Measurements from ENCODE around the gene LARP1B. TPM values are rescaled to one million over a fixed set of nuclear protein-coding genes. Genes with fewer than 3 reads are reported as not detected.
"Not testable (repeated sequence)": the region's sequence is repeated elsewhere in the genome, so short reads cannot be mapped to it uniquely, and the experiment has no call there.

LARP1B gene
- total RNA-seq, 1 donor from 2014 or later: 27.9 TPM

DNA sequence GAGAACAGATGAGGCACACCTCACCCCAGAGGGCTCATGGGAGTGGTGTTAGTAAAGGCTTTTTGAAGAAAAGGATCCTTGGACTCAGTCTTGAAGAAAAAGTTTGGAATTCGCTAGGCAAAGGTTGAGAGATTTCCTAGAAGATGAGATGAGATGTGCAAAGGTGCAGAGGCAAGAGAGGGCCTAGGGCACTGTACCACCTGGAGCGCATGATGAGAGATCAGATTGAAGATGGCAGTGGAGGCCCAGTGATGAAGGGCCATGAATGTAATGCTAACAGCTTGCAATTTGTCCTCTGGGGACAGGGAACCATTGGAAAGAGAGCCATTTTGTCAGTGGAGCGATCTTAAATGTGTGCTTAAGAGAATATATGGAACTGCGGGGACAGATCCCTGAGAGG is 181.5 kb downstream of the LARP1B start:
- Mint-ChIP-seq H3K9me3 (peaks cover 17% of the 10 kb centered on the region), H3K27ac (no peak overlapping the region)
- DNase-seq (ENCODE audit: low spot score): no peak

DNA sequence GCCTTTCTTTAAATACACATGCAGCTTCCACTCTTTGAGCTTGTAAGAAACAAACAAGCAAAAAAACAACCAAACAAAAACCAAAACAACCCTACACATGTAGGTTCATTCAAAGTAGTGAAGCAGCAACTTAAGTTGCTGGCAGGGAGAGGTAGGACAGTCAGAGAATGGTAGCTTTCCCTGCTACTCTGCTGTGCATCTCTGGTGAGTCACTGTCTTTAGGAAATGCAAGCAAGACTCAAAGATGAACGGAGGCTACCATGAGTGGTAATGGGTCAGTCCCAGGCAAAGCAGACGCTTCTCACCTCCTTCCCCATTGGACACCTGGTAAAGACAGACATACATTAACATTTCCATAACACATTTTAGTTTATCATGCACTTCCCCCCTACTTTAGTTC is 183.3 kb downstream of the LARP1B start:
- Histone ChIP-seq H3K36me3 (peaks cover 8% of the 10 kb centered on the region), H3K27me3 (no peaks in the 10 kb centered on the region), H3K4me2 (no peak overlapping the region), H3K9me3 (ENCODE audit: low read depth) (peaks cover 15% of the 10 kb centered on the region), H2AFZ (replicated peaks) (no peak overlapping the region), H3K4me1 (no peaks in the 10 kb centered on the region), H3K79me2 (ENCODE audit: low read depth) (no peaks in the 10 kb centered on the region), H3K9ac (no peak overlapping the region), H3K27ac (no peak overlapping the region), H4K20me1 (ENCODE audit: low read depth) (no peaks in the 10 kb centered on the region), H3F3A (ENCODE audit: low read depth) (no peaks in the 10 kb centered on the region), H3K4me3 (no peak overlapping the region)
- Mint-ChIP-seq H3K9me3 (peaks cover 23% of the 10 kb centered on the region), H3K36me3 (no peaks in the 10 kb centered on the region), H3K4me3 (no peak overlapping the region), H3K27me3 (ENCODE audit: insufficient read depth, low read depth) (peaks cover 5% of the 10 kb centered on the region), H3K4me1 (no peaks in the 10 kb centered on the region), H3K27ac (no peak overlapping the region)
- DNase-seq (ENCODE audit: low spot score): no peak
- TF ChIP-seq EZH2 (IDR thresholded peaks at IDR 0.05) (no peak), EZH2phosphoT487 (IDR thresholded peaks at IDR 0.05) (no peak)
- TF ChIP-seq, protein P1, sequence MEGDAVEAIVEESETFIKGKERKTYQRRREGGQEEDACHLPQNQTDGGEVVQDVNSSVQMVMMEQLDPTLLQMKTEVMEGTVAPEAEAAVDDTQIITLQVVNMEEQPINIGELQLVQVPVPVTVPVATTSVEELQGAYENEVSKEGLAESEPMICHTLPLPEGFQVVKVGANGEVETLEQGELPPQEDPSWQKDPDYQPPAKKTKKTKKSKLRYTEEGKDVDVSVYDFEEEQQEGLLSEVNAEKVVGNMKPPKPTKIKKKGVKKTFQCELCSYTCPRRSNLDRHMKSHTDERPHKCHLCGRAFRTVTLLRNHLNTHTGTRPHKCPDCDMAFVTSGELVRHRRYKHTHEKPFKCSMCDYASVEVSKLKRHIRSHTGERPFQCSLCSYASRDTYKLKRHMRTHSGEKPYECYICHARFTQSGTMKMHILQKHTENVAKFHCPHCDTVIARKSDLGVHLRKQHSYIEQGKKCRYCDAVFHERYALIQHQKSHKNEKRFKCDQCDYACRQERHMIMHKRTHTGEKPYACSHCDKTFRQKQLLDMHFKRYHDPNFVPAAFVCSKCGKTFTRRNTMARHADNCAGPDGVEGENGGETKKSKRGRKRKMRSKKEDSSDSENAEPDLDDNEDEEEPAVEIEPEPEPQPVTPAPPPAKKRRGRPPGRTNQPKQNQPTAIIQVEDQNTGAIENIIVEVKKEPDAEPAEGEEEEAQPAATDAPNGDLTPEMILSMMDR (IDR thresholded peaks at IDR 0.05): no peak

More for the DNA sequence above, 181.5 kb downstream of the LARP1B start:
- no peaks in the 10 kb centered on the region for H3K79me2 ChIP-seq (ENCODE audit: low read depth)
- no peaks in the 10 kb centered on the region for H4K20me1 ChIP-seq (ENCODE audit: low read depth)
- H3K27me3 ChIP-seq: no peaks in the 10 kb centered on the region
- no peaks in the 10 kb centered on the region for H3K4me1 ChIP-seq
- H3K36me3 Mint-ChIP-seq: no peaks in the 10 kb centered on the region
- no peak overlapping the region for H3K27ac ChIP-seq
- H3K4me3 Mint-ChIP-seq: no peak overlapping the region
- no peaks in the 10 kb centered on the region for H3K4me1 Mint-ChIP-seq
- no peaks in the 10 kb centered on the region for H3F3A ChIP-seq (ENCODE audit: low read depth)
- peaks cover 5% of the 10 kb centered on the region for H3K27me3 Mint-ChIP-seq (ENCODE audit: insufficient read depth, low read depth)
- H3K4me3 ChIP-seq: no peak overlapping the region
- no peaks in the 10 kb centered on the region for H3K9me3 ChIP-seq (ENCODE audit: low read depth)
- H2AFZ ChIP-seq (replicated peaks): no peak overlapping the region
- no peak overlapping the region for H3K9ac ChIP-seq
- H3K4me2 ChIP-seq: no peak overlapping the region
- H3K36me3 ChIP-seq: no peaks in the 10 kb centered on the region
- TF ChIP-seq, protein P1 (IDR thresholded peaks at IDR 0.05): no peak
- TF ChIP-seq EZH2 (IDR thresholded peaks at IDR 0.05) (no peak), EZH2phosphoT487 (IDR thresholded peaks at IDR 0.05) (no peak)

DNA sequence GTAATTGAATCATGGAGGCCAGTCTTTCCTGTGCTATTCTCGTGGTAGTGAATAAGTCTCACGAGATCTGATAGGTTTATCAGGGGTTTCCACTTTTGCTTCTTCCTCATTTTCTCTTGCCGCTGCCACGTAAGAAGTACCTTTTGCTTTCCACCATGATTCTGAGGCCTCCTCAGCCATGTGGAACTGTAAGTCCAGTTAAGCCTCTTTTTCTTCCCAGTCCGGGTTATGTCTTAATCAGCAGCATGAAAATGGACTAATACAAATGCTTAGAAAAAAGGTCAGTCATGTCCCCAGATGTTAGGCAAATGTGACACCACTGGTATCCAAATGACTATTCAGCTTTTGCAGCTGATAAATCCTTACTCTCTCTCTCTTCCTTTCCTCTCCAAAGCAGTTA is 184.3 kb downstream of the LARP1B start:
- not testable (repeated sequence) for H3K4me3 Mint-ChIP-seq, H3K4me1 Mint-ChIP-seq

DNA sequence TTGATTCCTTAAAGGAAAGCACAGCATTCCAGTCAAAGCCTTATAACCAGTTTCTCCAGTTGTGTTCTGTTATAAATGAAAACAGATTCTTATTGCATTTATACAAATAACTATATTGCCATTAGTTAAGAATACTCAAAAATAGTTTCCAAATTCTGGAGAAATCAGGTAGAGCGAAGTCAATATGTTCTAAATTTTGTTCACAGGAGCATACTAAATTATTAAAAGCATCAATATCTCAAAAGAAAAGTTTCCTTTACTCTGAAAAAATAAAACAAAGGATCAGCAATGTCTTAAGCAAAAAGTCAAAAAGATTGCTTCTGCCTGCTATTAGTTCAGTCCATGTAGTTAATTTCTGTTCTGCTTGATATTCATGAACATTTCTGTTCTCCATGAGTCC is 186.8 kb downstream of the LARP1B start:
- Mint-ChIP-seq H3K4me3 (no peak overlapping the region), H3K27ac (no peak overlapping the region), H3K36me3 (no peaks in the 10 kb centered on the region), H3K9me3 (peaks cover 26% of the 10 kb centered on the region), H3K4me1 (no peaks in the 10 kb centered on the region), H3K27me3 (ENCODE audit: insufficient read depth, low read depth) (peaks cover 2% of the 10 kb centered on the region)
- Histone ChIP-seq H3K27me3 (no peaks in the 10 kb centered on the region), H3K4me1 (no peaks in the 10 kb centered on the region), H3K9me3 (ENCODE audit: low read depth) (peaks cover 18% of the 10 kb centered on the region), H3K4me3 (no peak overlapping the region), H3K4me2 (no peak overlapping the region), H3K27ac (no peak overlapping the region), H2AFZ (replicated peaks) (no peak overlapping the region), H4K20me1 (ENCODE audit: low read depth) (no peaks in the 10 kb centered on the region), H3K79me2 (ENCODE audit: low read depth) (no peaks in the 10 kb centered on the region), H3K36me3 (peaks cover 10% of the 10 kb centered on the region), H3F3A (ENCODE audit: low read depth) (no peaks in the 10 kb centered on the region), H3K9ac (no peak overlapping the region)
- TF ChIP-seq, protein P1 (IDR thresholded peaks at IDR 0.05): no peak
- no peak for TF ChIP-seq EZH2phosphoT487 (IDR thresholded peaks at IDR 0.05)
- TF ChIP-seq EZH2 (IDR thresholded peaks at IDR 0.05): no peak
- DNase-seq (ENCODE audit: low spot score): no peak

More for the DNA sequence above, 184.3 kb downstream of the LARP1B start:
- H4K20me1 ChIP-seq (ENCODE audit: low read depth); H3K27me3 Mint-ChIP-seq (ENCODE audit: insufficient read depth, low read depth); H3K9ac ChIP-seq; H3K27me3 ChIP-seq; H3K4me3 ChIP-seq; H3K79me2 ChIP-seq (ENCODE audit: low read depth); H3K4me2 ChIP-seq; H3K36me3 Mint-ChIP-seq; DNase-seq (ENCODE audit: low spot score); H3F3A ChIP-seq (ENCODE audit: low read depth); H3K27ac ChIP-seq; H3K4me1 ChIP-seq; H3K36me3 ChIP-seq; H3K27ac Mint-ChIP-seq; H2AFZ ChIP-seq (replicated peaks): not testable (repeated sequence)
- H3K9me3 ChIP-seq (ENCODE audit: low read depth): peaks cover 18% of the 10 kb centered on the region
- peaks cover 29% of the 10 kb centered on the region for H3K9me3 Mint-ChIP-seq

Measured in neural progenitor cell (in vitro differentiated cells).